Measurements from ENCODE around the gene SUSD1.

SUSD1 gene

GRCh38 chr9:112063151-112063550, 111.9 kb downstream of the SUSD1 start:
- DNase-seq, result no peak

GRCh38 chr9:112061152-112061740, 113.9 kb downstream of the SUSD1 start:
- DNase-seq, result no peak

- no peak for DNase-seq
These were observed 115.2 kb downstream of the SUSD1 start for GRCh38 chr9:112059966-112060320.

GRCh38 chr9:112059145-112059965, 115.7 kb downstream of the SUSD1 start:
- DNase-seq, result no peak

- DNase-seq, result no peak
These were observed 118.1 kb downstream of the SUSD1 start for GRCh38 chr9:112056996-112057395.

- DNase-seq, result no peak
These were observed 120.2 kb downstream of the SUSD1 start for GRCh38 chr9:112054916-112055315.

GRCh38 chr9:112051812-112052211, 123.3 kb downstream of the SUSD1 start:
- no peak for DNase-seq

- no peak for DNase-seq
These were observed 124.3 kb downstream of the SUSD1 start for GRCh38 chr9:112050544-112051475.

GRCh38 chr9:112049811-112050516, 125.1 kb downstream of the SUSD1 start:
- no peak for DNase-seq

- DNase-seq, result no peak
These were observed 126.0 kb downstream of the SUSD1 start for GRCh38 chr9:112048924-112049691.

- DNase-seq, result no peak
These were observed 127.5 kb downstream of the SUSD1 start for GRCh38 chr9:112047538-112048066.

- no peak for DNase-seq
These were observed 128.9 kb downstream of the SUSD1 start for GRCh38 chr9:112046181-112046580.

- DNase-seq, result no peak
These were observed 130.2 kb downstream of the SUSD1 start for GRCh38 chr9:112044881-112045280.

- no peak for DNase-seq
These were observed 130.9 kb downstream of the SUSD1 start for GRCh38 chr9:112044186-112044585.

GRCh38 chr9:112043423-112043822, 131.7 kb downstream of the SUSD1 start:
- DNase-seq, result no peak

- no peak for DNase-seq
These were observed 132.3 kb downstream of the SUSD1 start for GRCh38 chr9:112042769-112043168.

- no peak for DNase-seq
These were observed 132.9 kb downstream of the SUSD1 start for GRCh38 chr9:112042244-112042638.

GRCh38 chr9:112041536-112042243, 133.4 kb downstream of the SUSD1 start:
- no peak for DNase-seq

- DNase-seq, result no peak
These were observed 133.9 kb downstream of the SUSD1 start for GRCh38 chr9:112041199-112041535.

- DNase-seq, result no peak
These were observed 137.1 kb downstream of the SUSD1 start for GRCh38 chr9:112038017-112038408.

GRCh38 chr9:112037281-112038016, 137.6 kb downstream of the SUSD1 start:
- peak; percentile 27 for DNase-seq

All from stimulated activated CD4-positive, alpha-beta T cell treated with anti-CD3 and anti-CD28 coated beads, Interleukin-4, amount 100 ng/mL, for 1 hour (primary cell).